ENCODE measurements around the gene SLC51A.

DNA sequence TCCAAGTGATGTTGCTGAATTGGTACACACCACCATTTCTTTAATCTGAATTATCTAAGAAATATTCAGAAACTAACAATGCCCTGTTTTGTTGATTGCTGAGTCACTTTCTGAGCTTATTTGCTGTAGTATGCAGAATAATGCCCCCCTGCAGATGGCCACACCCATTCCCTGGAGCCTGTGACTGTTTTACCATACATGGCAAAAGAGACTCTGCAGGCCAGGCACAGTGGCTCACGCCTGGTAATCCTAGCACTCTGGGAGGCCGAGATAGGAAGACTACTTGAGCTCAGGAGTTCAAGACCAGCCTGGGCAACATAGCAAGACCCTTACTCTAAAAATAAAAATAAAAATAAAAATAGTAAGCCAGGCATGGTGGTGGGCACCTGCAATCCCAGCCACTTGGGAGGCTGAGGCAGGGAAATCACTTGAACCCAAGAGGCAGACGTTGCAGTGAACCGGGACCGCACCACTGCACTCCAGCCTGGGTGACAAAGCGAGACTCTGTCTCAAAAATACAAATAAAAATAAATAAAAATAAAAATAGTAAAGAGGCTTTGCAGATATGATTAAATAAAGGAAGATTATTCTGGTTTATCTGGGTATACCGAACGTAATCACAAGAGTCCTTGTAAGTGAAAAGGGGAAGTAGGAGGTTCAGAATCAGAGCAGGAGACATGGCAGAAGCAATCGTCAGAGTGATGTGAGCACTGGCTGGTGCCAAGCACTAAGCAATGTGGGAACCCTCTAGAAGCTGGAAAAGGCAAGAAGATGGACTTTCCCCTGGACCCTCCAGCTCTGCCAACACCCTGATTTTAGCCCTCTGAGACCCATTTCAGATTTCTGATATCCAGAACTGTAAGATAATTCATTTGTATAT lies 52.2 kb downstream of the SLC51A start:
- TF ChIP-seq TAF1 (IDR thresholded peaks at IDR 0.05; ENCODE audit: low read depth) (no peak), REST (IDR thresholded peaks at IDR 0.05; ENCODE audit: low read depth) (no peak), TEAD4 (IDR thresholded peaks at IDR 0.05) (peak; percentile 78), EGR1 (IDR thresholded peaks at IDR 0.05) (no peak), NFIC (IDR thresholded peaks at IDR 0.05) (no peak), YY1 (IDR thresholded peaks at IDR 0.05; ENCODE audit: low read depth) (no peak), MAX (IDR thresholded peaks at IDR 0.05) (no peak), CEBPB (IDR thresholded peaks at IDR 0.05) (no peak), TCF12 (IDR thresholded peaks at IDR 0.05; ENCODE audit: low read depth) (peak; percentile 69; the same call in 1 of the 2 replicates), EP300 (IDR thresholded peaks at IDR 0.05; ENCODE audit: borderline replicate concordance) (peak; percentile 78), USF1 (IDR thresholded peaks at IDR 0.05) (no peak), ZBTB7A (IDR thresholded peaks at IDR 0.05; ENCODE audit: low read depth) (no peak)

All from Ishikawa (cell line).